Progenitor cell of endocrine pancreas (in vitro differentiated cells): Measurements from ENCODE around the gene HSPB7. TPM values are rescaled to one million over a fixed set of nuclear protein-coding genes. Genes with fewer than 3 reads are reported as not detected.
"Not testable (repeated sequence)": the region's sequence is repeated elsewhere in the genome, so short reads cannot be mapped to it uniquely, and the experiment has no call there.

ENCODE experiments used
- DNase-seq: peaks from one replicate; pipeline ENCODE4 v3.0.0; 2021; ENCODE audit warnings: low spot score; ENCODE audit not compliant: unreplicated experiment
- H3K27ac Mint-ChIP-seq: 2 replicates; pipeline ENCODE4 v1.8.0; 2021; ENCODE audit warnings: mild to moderate bottlenecking, moderate library complexity, mixed read lengths
- H3K27me3 Mint-ChIP-seq: 2 replicates; pipeline ENCODE4 v1.8.0; 2021; ENCODE audit warnings: mixed read lengths
- H3K36me3 Mint-ChIP-seq: 2 replicates; pipeline ENCODE4 v1.8.0; 2022; ENCODE audit warnings: mixed read lengths; ENCODE audit not compliant: insufficient read depth
- H3K4me1 Mint-ChIP-seq: 2 replicates; pipeline ENCODE4 v1.8.0; 2021; ENCODE audit warnings: low read depth, mixed read lengths
- H3K4me3 Mint-ChIP-seq: 2 replicates; pipeline ENCODE4 v1.8.0; 2021; ENCODE audit warnings: low read depth, mild to moderate bottlenecking, moderate library complexity, mixed read lengths
- H3K9me3 Mint-ChIP-seq: 2 replicates; pipeline ENCODE4 v1.8.0; 2021; ENCODE audit warnings: low read depth, mixed read lengths
- CTCF ChIP-seq: fragments of 200-600 bp; sonication (generic); IDR thresholded peaks from one replicate; pipeline ENCODE4 v1.5.0; 2021; ENCODE audit warnings: antibody characterized with exemption, mild to moderate bottlenecking; ENCODE audit not compliant: unreplicated experiment
- total RNA-seq: library from RNA; stranded (reverse); gene quantifications from 2 replicates; pipeline ENCODE4 v1.2.1, GENCODE V29; 2021

HSPB7 gene
- total RNA-seq, 1 donor from 2014 or later: not detected

DNA sequence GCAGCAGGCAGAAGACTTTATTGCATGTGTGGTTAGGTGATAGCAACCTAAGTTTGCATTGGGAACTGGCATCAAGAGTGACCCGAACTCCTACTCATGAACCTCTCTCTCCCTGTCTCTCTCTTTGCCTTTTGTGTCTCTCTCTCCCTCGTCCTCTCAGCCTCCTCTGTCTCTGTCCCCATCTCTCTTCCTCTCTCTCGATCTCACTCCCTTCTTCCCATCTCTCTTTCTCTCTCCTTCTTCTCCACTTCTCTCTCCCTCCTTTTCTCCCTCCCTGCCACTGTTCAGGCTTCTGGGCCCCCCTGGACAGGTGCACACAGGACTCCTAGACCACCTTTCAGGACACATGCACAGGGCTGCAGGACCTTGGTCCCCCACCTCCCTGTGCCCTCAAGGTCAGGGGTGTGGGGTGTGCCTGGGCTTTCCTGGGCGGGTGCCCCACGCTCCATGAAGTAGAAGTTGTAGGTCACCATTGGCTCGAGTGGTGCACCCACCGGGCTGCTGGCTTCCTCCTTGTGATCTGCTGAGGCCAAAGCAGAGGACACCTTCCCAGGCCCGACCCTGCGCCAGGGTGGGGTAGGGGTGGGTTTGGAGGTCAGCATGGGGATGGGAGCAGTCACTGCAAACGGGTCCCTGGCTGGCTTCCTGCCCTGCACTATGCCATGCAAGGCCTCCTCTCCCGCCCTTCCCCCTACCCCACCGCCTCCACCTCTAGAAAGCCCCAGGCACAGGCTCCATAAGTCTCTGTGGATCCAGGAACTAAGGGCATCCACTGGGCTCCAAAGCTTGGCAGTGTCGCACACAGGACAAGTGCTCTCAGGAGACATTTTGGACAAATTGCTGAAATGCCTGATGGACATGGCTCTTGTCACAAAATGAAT, 28.7 kb downstream of the HSPB7 start:
- H3K27me3 Mint-ChIP-seq: no peaks in the 10 kb centered on the region
- H3K36me3 Mint-ChIP-seq: no peaks in the 10 kb centered on the region
- no peaks in the 10 kb centered on the region for H3K9me3 Mint-ChIP-seq
- no peaks in the 10 kb centered on the region for H3K4me1 Mint-ChIP-seq
- DNase-seq: no peak
- H3K27ac Mint-ChIP-seq: no peak overlapping the region
- H3K4me3 Mint-ChIP-seq: no peak overlapping the region
- TF ChIP-seq CTCF: no peak

DNA sequence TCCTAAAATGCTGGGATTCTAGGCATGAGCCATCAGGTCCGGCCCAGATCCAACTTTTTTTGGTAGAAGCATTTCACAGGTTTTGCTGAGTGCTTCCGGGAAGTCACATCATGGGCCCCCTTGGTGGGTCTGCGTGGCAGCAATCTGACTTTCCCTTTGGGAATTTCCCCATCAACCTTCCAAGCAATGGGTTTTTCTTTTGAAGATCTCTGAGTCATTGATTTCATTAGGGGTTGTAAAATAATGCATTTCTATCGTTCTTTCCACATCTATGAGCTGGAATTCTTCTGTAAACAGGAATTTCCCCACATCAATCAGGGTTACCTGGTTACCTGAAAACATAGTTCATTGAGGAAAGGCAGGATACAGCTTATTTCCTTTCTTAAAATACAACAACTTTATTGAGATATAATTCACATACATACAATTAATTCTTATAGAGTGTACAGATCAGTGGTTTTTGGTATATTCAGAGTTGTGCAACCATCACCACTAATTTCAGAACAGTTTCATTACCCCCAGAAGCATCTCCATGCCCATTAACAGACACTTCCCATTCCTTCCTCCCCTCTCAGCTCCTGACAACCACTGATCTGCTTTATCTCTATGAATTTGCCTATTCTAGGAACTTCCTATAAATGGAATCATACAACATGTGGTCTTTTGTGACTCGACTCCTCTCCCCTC, 32.1 kb downstream of the HSPB7 start:
- DNase-seq: no peak
- no peaks in the 10 kb centered on the region for H3K4me1 Mint-ChIP-seq
- TF ChIP-seq CTCF: no peak
- peaks cover 3% of the 10 kb centered on the region for H3K9me3 Mint-ChIP-seq
- H3K27ac Mint-ChIP-seq: no peak overlapping the region
- H3K36me3 Mint-ChIP-seq: no peaks in the 10 kb centered on the region
- peaks cover 8% of the 10 kb centered on the region for H3K27me3 Mint-ChIP-seq
- H3K4me3 Mint-ChIP-seq: no peak overlapping the region

DNA sequence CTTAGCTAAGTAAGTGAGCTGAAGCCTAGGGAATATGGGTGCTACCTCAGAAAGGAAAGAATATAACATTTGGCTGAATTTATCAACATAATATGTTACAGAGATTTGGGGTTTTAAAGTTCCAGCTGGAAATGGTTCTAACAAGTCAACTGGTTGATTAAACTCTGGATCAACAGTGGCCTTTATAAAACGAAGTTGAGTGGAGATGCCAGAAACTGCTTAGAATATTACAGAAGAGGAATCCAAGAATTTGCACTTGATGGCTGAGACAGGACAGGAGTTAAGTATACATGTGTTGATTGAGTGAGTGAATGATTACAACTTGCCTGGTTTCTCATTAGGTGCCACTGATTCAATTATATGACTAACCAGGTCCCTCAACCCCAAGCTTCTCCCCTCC, 34.6 kb downstream of the HSPB7 start:
- peaks cover 8% of the 10 kb centered on the region for H3K27me3 Mint-ChIP-seq
- H3K9me3 Mint-ChIP-seq: peaks cover 4% of the 10 kb centered on the region
- H3K27ac Mint-ChIP-seq: no peak overlapping the region
- TF ChIP-seq CTCF: no peak
- H3K4me1 Mint-ChIP-seq: no peaks in the 10 kb centered on the region
- no peak overlapping the region for H3K4me3 Mint-ChIP-seq
- no peak for DNase-seq
- H3K36me3 Mint-ChIP-seq: no peaks in the 10 kb centered on the region

DNA sequence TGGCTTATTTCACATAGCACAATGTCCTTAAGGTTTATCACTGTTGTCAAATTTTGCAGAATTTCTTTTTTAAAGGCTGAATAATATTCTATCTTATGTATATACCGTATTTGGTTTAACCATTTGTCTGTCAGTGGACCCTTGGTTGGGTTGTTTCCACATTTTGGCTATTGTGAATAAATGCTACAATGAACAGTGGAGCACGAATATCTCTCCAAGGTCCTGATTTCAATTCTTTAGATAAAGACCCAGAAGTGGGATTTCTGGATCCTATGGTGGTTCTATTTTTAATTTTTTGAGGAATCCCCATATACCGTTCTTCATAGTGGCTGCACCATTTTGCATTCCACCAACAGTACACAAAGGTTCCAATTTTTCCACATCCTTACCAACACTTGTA, 36.2 kb downstream of the HSPB7 start:
- Mint-ChIP-seq H3K9me3 (peaks cover 8% of the 10 kb centered on the region), H3K27me3 (peaks cover 8% of the 10 kb centered on the region), H3K27ac (no peak overlapping the region), H3K4me1 (no peaks in the 10 kb centered on the region), H3K4me3 (no peak overlapping the region), H3K36me3 (no peaks in the 10 kb centered on the region)
- no peak for DNase-seq
- no peak for TF ChIP-seq CTCF

DNA sequence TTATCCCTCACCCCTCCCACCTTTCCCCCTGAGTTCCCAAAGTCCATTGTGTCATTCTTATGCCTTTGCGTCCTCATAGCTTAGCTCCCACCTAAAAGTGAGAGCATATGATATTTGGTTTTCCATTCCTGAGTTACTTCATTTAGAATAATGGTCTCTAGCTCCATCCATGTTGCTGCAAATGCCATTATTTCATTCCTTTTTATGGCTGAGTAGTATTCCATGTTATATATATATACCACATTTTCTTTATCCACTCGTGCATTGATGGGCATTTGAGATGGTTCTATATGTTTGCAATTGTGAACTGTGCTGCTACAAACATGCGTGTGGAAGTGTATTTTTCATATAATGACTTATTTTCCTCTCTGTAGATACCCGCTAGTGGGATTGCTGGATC, 39.9 kb downstream of the HSPB7 start:
- not testable (repeated sequence) for H3K36me3 Mint-ChIP-seq

More for the DNA sequence above, 39.9 kb downstream of the HSPB7 start:
- not testable (repeated sequence) for H3K27me3 Mint-ChIP-seq, H3K27ac Mint-ChIP-seq, DNase-seq, H3K4me1 Mint-ChIP-seq, H3K4me3 Mint-ChIP-seq
- H3K9me3 Mint-ChIP-seq: peaks cover 10% of the 10 kb centered on the region
